Stimulated activated CD8-positive, alpha-beta memory T cell treated with anti-CD3 and anti-CD28 coated beads, Interleukin-4, amount 100 ng/mL, for 48 hours (primary cell): ENCODE data around the gene OGFOD1.
"Not testable (repeated sequence)": the region's sequence is repeated elsewhere in the genome, so short reads cannot be mapped to it uniquely, and the experiment has no call there.

Experiments used
- DNase-seq: peaks from one replicate; pipeline ENCODE4 v3.0.0-alpha.2; 2020

The OGFOD1 gene

GRCh38 chr16:56481468-56482122 lies 30.2 kb downstream of the OGFOD1 start:
- DNase-seq: no peak

GRCh38 chr16:56482683-56483236 lies 31.4 kb downstream of the OGFOD1 start:
- no peak for DNase-seq

- no peak for DNase-seq
Observed at GRCh38 chr16:56483394-56483793, 32.0 kb downstream of the OGFOD1 start.

- DNase-seq: no peak
Observed at GRCh38 chr16:56488035-56488434, 36.7 kb downstream of the OGFOD1 start.

GRCh38 chr16:56488868-56489267 lies 37.5 kb downstream of the OGFOD1 start:
- DNase-seq: not testable (repeated sequence)

GRCh38 chr16:56491657-56492261 lies 40.4 kb downstream of the OGFOD1 start:
- DNase-seq: no peak

- DNase-seq: no peak
Observed at GRCh38 chr16:56493126-56493525, 41.8 kb downstream of the OGFOD1 start.

GRCh38 chr16:56493815-56494214 lies 42.5 kb downstream of the OGFOD1 start:
- DNase-seq: no peak

GRCh38 chr16:56505181-56505580 lies 53.8 kb downstream of the OGFOD1 start:
- DNase-seq: no peak

- DNase-seq: no peak
Observed at GRCh38 chr16:56506941-56507340, 55.6 kb downstream of the OGFOD1 start.

GRCh38 chr16:56510544-56510943 lies 59.2 kb downstream of the OGFOD1 start:
- DNase-seq: no peak

- no peak for DNase-seq
Observed at GRCh38 chr16:56512025-56512424, 60.7 kb downstream of the OGFOD1 start.

GRCh38 chr16:56513091-56513490 lies 61.7 kb downstream of the OGFOD1 start:
- DNase-seq: no peak

GRCh38 chr16:56513972-56514371 lies 62.6 kb downstream of the OGFOD1 start:
- DNase-seq: peak; percentile 36

- DNase-seq: no peak
Observed at GRCh38 chr16:56514845-56515244, 63.5 kb downstream of the OGFOD1 start.

- DNase-seq: no peak
Observed at GRCh38 chr16:56515665-56516064, 64.3 kb downstream of the OGFOD1 start.

GRCh38 chr16:56517206-56517605 lies 65.9 kb downstream of the OGFOD1 start:
- no peak for DNase-seq

GRCh38 chr16:56518425-56518824 lies 67.1 kb downstream of the OGFOD1 start:
- no peak for DNase-seq

- peak; percentile 95 for DNase-seq
Observed at GRCh38 chr16:56519459-56520250, 68.3 kb downstream of the OGFOD1 start, which contains the start of gene BBS2. BBS2 (minus strand) TSS chr16:56520024; CDS start chr16:56519862, 162 bp downstream.

GRCh38 chr16:56520251-56520577 lies 68.9 kb downstream of the OGFOD1 start:
- no peak for DNase-seq

- DNase-seq: no peak
Observed at GRCh38 chr16:56525236-56525635, 73.9 kb downstream of the OGFOD1 start.
